ENCODE data around the gene CEP89.
"Not testable (repeated sequence)": the region's sequence is repeated elsewhere in the genome, so short reads cannot be mapped to it uniquely, and the experiment has no call there.

CEP89 gene

GRCh38 chr19:32971715-32972540 is at the start of gene CEP89, which contains the start of gene FAAP24:
CEP89 (minus strand) TSS chr19:32971958; CDS start chr19:32971874, 84 bp downstream.
FAAP24 (plus strand) TSS chr19:32972242; CDS start chr19:32973197, 955 bp downstream.
- peak within 1 kb of the TSS; percentile 84 for H3K4me3 ChIP-seq (ENCODE audit: low read depth, low read length)
- no peak for TF ChIP-seq CTCF (IDR thresholded peaks at IDR 0.05; ENCODE audit: low read depth, low read length)

- not testable (repeated sequence) for H3K4me3 ChIP-seq (ENCODE audit: low read depth, low read length)
Observed at GRCh38 chr19:33010891-33011290, 39.1 kb upstream of the CEP89 start.

GRCh38 chr19:33008738-33009137 is 37.0 kb upstream of the CEP89 start:
- H3K4me3 ChIP-seq (ENCODE audit: low read depth, low read length), result no peak overlapping the region
- no peak for TF ChIP-seq CTCF (IDR thresholded peaks at IDR 0.05; ENCODE audit: low read depth, low read length)

- TF ChIP-seq CTCF (IDR thresholded peaks at IDR 0.05; ENCODE audit: low read depth, low read length), result no peak
- H3K4me3 ChIP-seq (ENCODE audit: low read depth, low read length), result no peak overlapping the region
Observed at GRCh38 chr19:33005440-33005839, 33.7 kb upstream of the CEP89 start.

- H3K4me3 ChIP-seq (ENCODE audit: low read depth, low read length), result not testable (repeated sequence)
Observed at GRCh38 chr19:33003424-33004024, 31.8 kb upstream of the CEP89 start.

GRCh38 chr19:33002126-33002865 is 30.5 kb upstream of the CEP89 start:
- not testable (repeated sequence) for H3K4me3 ChIP-seq (ENCODE audit: low read depth, low read length)

GRCh38 chr19:33000910-33001309 is 29.2 kb upstream of the CEP89 start:
- TF ChIP-seq CTCF (IDR thresholded peaks at IDR 0.05; ENCODE audit: low read depth, low read length), result no peak

GRCh38 chr19:33000510-33000909 is 28.8 kb upstream of the CEP89 start:
- no peak overlapping the region for H3K4me3 ChIP-seq (ENCODE audit: low read depth, low read length)
- TF ChIP-seq CTCF (IDR thresholded peaks at IDR 0.05; ENCODE audit: low read depth, low read length), result no peak

More at GRCh38 chr19:33000910-33001309, 29.2 kb upstream of the CEP89 start:
- H3K4me3 ChIP-seq (ENCODE audit: low read depth, low read length), result no peak overlapping the region
